ENCODE data around the gene FRMD4A. TPM values are rescaled to one million over a fixed set of nuclear protein-coding genes. Genes with fewer than 3 reads are reported as not detected.
A peak's percentile ranks its signal among the peaks of the same experiment; 100 is the strongest.

The FRMD4A gene
- total RNA-seq, 1 donor from 2014 or later, result 236 TPM

DNA sequence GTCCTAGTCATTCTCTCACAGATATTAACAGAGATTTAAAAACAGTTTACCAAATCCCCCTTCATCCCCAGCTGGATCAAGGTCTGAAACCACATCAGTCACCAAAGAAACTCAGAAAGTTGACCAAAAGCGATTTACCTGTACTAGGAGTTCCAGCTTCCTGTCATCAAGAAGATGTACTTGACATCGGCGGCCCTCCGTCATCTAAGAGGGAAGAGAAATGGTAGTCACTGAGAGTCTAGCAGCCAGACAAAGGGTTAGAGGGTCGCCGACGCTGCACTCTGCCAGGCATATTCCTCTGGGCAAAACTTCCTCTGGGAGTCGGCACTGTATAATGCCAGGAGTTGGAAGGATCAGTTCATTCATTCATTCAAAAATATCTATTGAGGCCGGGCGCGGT lies 472.0 kb downstream of the FRMD4A start:
- no peak for DNase-seq (ENCODE audit: extremely low spot score, unreplicated experiment)
- Mint-ChIP-seq H3K9me3 (ENCODE audit: unreplicated experiment) (no peaks in the 10 kb centered on the region), H3K36me3 (ENCODE audit: unreplicated experiment) (peaks cover 50% of the 10 kb centered on the region), H3K4me1 (ENCODE audit: unreplicated experiment) (peaks cover 61% of the 10 kb centered on the region), H3K27me3 (ENCODE audit: unreplicated experiment) (no peaks in the 10 kb centered on the region), H3K4me3 (ENCODE audit: unreplicated experiment) (no peak overlapping the region), H3K27ac (ENCODE audit: unreplicated experiment) (peak overlapping the region; percentile 46)
- TF ChIP-seq CTCF (IDR thresholded peaks at IDR 0.05), result no peak

- Mint-ChIP-seq H3K36me3 (ENCODE audit: unreplicated experiment) (peaks cover 51% of the 10 kb centered on the region), H3K9me3 (ENCODE audit: unreplicated experiment) (no peaks in the 10 kb centered on the region), H3K4me3 (ENCODE audit: unreplicated experiment) (no peak overlapping the region), H3K27ac (ENCODE audit: unreplicated experiment) (peak overlapping the region; percentile 17), H3K27me3 (ENCODE audit: unreplicated experiment) (no peaks in the 10 kb centered on the region), H3K4me1 (ENCODE audit: unreplicated experiment) (peaks cover 62% of the 10 kb centered on the region)
- DNase-seq (ENCODE audit: extremely low spot score, unreplicated experiment), result no peak
- no peak for TF ChIP-seq CTCF (IDR thresholded peaks at IDR 0.05)
These were observed 473.3 kb downstream of the FRMD4A start for GRCh38 chr10:13857451-13857850.

DNA sequence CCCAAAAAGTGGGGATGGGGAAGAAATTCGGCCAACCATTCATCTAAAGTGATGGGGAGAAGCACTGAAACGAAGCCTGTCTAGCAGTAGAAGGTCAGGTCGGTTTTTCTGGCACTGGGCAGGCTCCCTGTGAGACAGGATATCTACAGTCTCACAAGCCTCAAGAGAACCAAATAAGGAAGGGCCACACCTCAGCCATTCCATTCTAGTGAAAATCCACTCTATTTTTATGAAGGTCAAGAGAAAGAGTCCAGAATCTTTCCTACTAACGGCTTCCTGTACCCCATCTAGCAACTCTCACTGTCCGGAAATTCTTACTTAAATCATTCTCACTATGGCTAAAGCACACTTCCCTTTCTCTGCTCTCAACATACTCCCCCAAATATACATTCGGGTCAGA lies 476.9 kb downstream of the FRMD4A start:
- no peak for DNase-seq (ENCODE audit: extremely low spot score, unreplicated experiment)
- H3K27me3 Mint-ChIP-seq (ENCODE audit: unreplicated experiment), result no peaks in the 10 kb centered on the region
- peak overlapping the region; percentile 63 for H3K27ac Mint-ChIP-seq (ENCODE audit: unreplicated experiment)
- H3K4me1 Mint-ChIP-seq (ENCODE audit: unreplicated experiment), result peaks cover 42% of the 10 kb centered on the region
- no peak overlapping the region for H3K4me3 Mint-ChIP-seq (ENCODE audit: unreplicated experiment)
- no peaks in the 10 kb centered on the region for H3K9me3 Mint-ChIP-seq (ENCODE audit: unreplicated experiment)
- TF ChIP-seq CTCF (IDR thresholded peaks at IDR 0.05), result no peak
- peaks cover 45% of the 10 kb centered on the region for H3K36me3 Mint-ChIP-seq (ENCODE audit: unreplicated experiment)

- TF ChIP-seq CTCF (IDR thresholded peaks at IDR 0.05), result no peak
- no peak overlapping the region for H3K4me3 Mint-ChIP-seq (ENCODE audit: unreplicated experiment)
- DNase-seq (ENCODE audit: extremely low spot score, unreplicated experiment), result no peak
- peaks cover 34% of the 10 kb centered on the region for H3K4me1 Mint-ChIP-seq (ENCODE audit: unreplicated experiment)
- peaks cover 42% of the 10 kb centered on the region for H3K36me3 Mint-ChIP-seq (ENCODE audit: unreplicated experiment)
- no peaks in the 10 kb centered on the region for H3K27me3 Mint-ChIP-seq (ENCODE audit: unreplicated experiment)
- no peaks in the 10 kb centered on the region for H3K9me3 Mint-ChIP-seq (ENCODE audit: unreplicated experiment)
- H3K27ac Mint-ChIP-seq (ENCODE audit: unreplicated experiment), result peak overlapping the region; percentile 74
These were observed 477.9 kb downstream of the FRMD4A start for GRCh38 chr10:13852872-13853271.

DNA sequence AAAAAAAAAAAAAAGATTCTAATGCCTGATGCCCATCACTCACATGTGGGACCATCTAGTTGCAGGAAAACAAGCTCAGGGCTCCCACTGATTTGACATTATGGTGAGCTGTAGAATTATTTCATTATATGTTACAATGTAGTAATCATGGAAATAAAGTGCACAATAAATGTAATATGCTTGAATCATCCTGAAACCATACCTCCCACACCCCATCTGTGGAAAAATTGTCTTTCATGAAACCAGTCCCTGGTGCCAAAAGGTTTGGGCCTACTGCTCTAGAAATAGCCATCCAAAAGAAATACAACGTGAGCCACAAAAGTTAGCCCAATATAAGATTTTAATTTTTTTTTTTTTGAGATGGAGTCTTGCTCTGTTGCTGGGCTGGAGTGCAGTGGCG lies 478.8 kb downstream of the FRMD4A start:
- no peak for TF ChIP-seq CTCF (IDR thresholded peaks at IDR 0.05)
- Mint-ChIP-seq H3K27ac (ENCODE audit: unreplicated experiment) (no peak overlapping the region), H3K4me3 (ENCODE audit: unreplicated experiment) (no peak overlapping the region), H3K9me3 (ENCODE audit: unreplicated experiment) (no peaks in the 10 kb centered on the region), H3K4me1 (ENCODE audit: unreplicated experiment) (peaks cover 29% of the 10 kb centered on the region), H3K27me3 (ENCODE audit: unreplicated experiment) (no peaks in the 10 kb centered on the region), H3K36me3 (ENCODE audit: unreplicated experiment) (peaks cover 37% of the 10 kb centered on the region)
- DNase-seq (ENCODE audit: extremely low spot score, unreplicated experiment), result no peak

Data from osteocyte (in vitro differentiated cells).